NT2/D1 (cell line): ENCODE measurements around the gene SENP2.
"Not testable (repeated sequence)": the region's sequence is repeated elsewhere in the genome, so short reads cannot be mapped to it uniquely, and the experiment has no call there.

Experiments used
- DNase-seq: peaks from one replicate; pipeline ENCODE4 v3.0.0-alpha.2; 2011; ENCODE audit warnings: low read depth, low spot score
- H3K27me3 ChIP-seq: 2 replicates; pipeline ENCODE4 v1.6.0; 2011; ENCODE audit warnings: mild to moderate bottlenecking; ENCODE audit not compliant: insufficient read length, insufficient read depth
- H3K36me3 ChIP-seq: 2 replicates; pipeline ENCODE4 v1.6.1; 2011; ENCODE audit warnings: mild to moderate bottlenecking, low read length, mixed read lengths; ENCODE audit not compliant: insufficient read depth, insufficient read length
- H3K4me1 ChIP-seq: 2 replicates; pipeline ENCODE4 v1.5.1; 2011; ENCODE audit not compliant: insufficient read depth, insufficient read length
- H3K4me3 ChIP-seq: 2 replicates; pipeline ENCODE4 v1.5.1; 2011; ENCODE audit warnings: low read depth; ENCODE audit not compliant: insufficient read length
- H3K9ac ChIP-seq: 2 replicates; pipeline ENCODE4 v1.6.0; 2011; ENCODE audit warnings: low read depth; ENCODE audit not compliant: insufficient read length
- H3K9me3 ChIP-seq: 2 replicates; pipeline ENCODE4 v1.5.1; 2011; ENCODE audit warnings: mild to moderate bottlenecking, low read length; ENCODE audit not compliant: insufficient read depth
- SUZ12 ChIP-seq: IDR thresholded peaks from 2 replicates; pipeline ENCODE4 v1.6.1; 2011; ENCODE audit not compliant: insufficient read length, insufficient read depth; ENCODE audit errors: extremely low read depth
- YY1 ChIP-seq: IDR thresholded peaks from 2 replicates; pipeline ENCODE4 v1.6.1; 2011; ENCODE audit not compliant: insufficient read length, insufficient read depth
- ZNF274 ChIP-seq: IDR thresholded peaks from 2 replicates; pipeline ENCODE4 v1.6.1; 2011; ENCODE audit warnings: mild to moderate bottlenecking, low read depth, low read length

SENP2 gene

DNA sequence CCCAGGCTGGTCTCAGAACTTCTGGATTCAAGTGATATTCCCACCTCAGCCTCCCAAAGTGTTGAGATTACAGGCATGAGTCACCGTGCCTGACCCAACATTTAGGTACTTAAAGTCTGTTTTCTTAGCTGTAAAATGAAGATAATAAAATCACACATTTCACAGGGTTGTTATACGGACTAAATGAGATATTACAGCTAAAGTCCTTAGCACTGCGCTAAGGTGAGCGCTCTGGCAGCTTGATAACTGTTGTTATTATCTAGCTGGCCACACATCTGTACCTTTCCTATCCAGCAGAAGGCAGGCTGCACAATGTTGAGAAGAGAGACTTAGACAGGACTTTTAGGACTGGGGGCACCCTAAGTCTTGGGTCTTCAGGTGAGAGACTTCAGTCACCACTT lies 31.0 kb upstream of the SENP2 start:
- H3K9ac ChIP-seq = no peak overlapping the region
- peaks cover 3% of the 10 kb centered on the region for H3K4me1 ChIP-seq
- DNase-seq = no peak
- peaks cover 4% of the 10 kb centered on the region for H3K27me3 ChIP-seq
- H3K4me3 ChIP-seq = no peak overlapping the region
- no peaks in the 10 kb centered on the region for H3K9me3 ChIP-seq
- H3K36me3 ChIP-seq = no peaks in the 10 kb centered on the region
- TF ChIP-seq YY1 = no peak
- no peak for TF ChIP-seq ZNF274
- no peak for TF ChIP-seq SUZ12

- DNase-seq = no peak
- H3K4me3 ChIP-seq = no peak overlapping the region
- H3K27me3 ChIP-seq = peaks cover 4% of the 10 kb centered on the region
- TF ChIP-seq YY1 (no peak), ZNF274 (no peak), SUZ12 (no peak)
- H3K9ac ChIP-seq = no peak overlapping the region
- no peaks in the 10 kb centered on the region for H3K9me3 ChIP-seq
- H3K36me3 ChIP-seq = no peaks in the 10 kb centered on the region
- peaks cover 7% of the 10 kb centered on the region for H3K4me1 ChIP-seq
Measured at GRCh38 chr3:185555860-185556347, 30.2 kb upstream of the SENP2 start.

DNA sequence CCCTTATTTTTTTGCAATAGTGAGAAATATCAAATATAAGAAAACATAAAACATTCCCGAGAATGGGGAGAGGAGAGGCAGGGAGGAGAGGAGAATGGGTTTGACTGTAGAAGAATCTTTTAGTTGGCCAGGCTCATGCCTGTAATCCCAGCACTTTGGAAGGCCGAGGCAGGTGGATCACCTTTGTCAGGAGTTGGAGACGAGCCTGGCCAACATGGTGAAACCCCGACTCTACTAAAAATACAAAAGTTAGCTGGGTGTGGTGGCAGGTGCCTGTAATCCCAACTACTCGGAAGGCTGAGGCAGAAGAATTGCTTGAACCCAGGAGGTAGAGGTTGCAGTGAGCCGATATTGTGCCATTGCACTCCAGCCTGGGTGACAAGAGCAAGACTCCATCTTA lies 29.5 kb upstream of the SENP2 start:
- not testable (repeated sequence) for H3K9ac ChIP-seq, H3K9me3 ChIP-seq, H3K27me3 ChIP-seq, H3K36me3 ChIP-seq, DNase-seq, H3K4me3 ChIP-seq
- H3K4me1 ChIP-seq = peaks cover 14% of the 10 kb centered on the region

DNA sequence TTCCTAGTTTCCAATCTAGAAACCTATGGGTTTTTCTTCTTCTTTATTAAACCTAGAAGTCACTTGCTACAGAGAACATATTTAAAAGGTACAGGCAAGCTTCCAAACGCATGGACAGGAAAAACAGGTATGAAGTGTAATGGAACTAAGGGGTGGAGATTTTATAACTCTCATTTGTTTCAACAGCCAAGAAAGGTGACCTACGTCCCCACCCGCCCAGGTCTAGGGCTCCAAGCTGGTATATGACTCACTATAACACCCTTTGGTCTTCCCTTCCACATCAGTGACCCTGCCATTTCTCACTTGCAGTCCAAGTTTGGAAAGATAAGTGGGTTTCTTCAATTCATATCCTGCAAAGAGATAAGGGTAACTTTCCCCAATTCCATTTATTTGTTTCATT lies 27.7 kb upstream of the SENP2 start:
- no peak for TF ChIP-seq SUZ12
- TF ChIP-seq ZNF274 = no peak
- no peak for TF ChIP-seq YY1
- H3K9ac ChIP-seq = no peak overlapping the region
- DNase-seq = no peak

DNA sequence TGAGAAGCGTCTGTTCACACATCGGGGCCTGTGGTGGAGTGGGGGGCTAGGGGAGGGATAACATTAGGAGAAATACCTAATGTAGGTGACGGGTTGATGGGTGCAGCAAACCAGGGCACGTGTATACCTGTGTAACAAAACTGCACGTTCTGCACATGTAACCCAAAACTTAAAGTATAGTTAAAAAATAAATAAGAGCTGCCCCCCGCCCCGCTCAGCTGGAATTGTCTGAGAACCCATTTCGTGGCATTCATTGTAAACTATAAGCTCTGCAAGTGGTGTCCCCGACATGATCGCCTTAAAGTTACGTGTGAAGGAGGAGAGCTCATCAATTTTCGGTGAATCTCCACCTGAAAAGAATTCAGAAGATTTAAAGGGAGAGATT lies 26.4 kb upstream of the SENP2 start:
- no peak for DNase-seq
- no peaks in the 10 kb centered on the region for H3K9me3 ChIP-seq
- no peak overlapping the region for H3K9ac ChIP-seq

More for the DNA sequence above, 27.7 kb upstream of the SENP2 start:
- H3K4me1 ChIP-seq = peaks cover 14% of the 10 kb centered on the region
- H3K4me3 ChIP-seq = no peak overlapping the region
- H3K9me3 ChIP-seq = no peaks in the 10 kb centered on the region
- H3K36me3 ChIP-seq = no peaks in the 10 kb centered on the region
- H3K27me3 ChIP-seq = peaks cover 4% of the 10 kb centered on the region

GRCh38 chr3:185560676-185561075 lies 25.4 kb upstream of the SENP2 start:
- H3K27me3 ChIP-seq = peaks cover 4% of the 10 kb centered on the region
- H3K4me3 ChIP-seq = no peak overlapping the region
- TF ChIP-seq YY1 = no peak
- no peak for TF ChIP-seq ZNF274
- TF ChIP-seq SUZ12 = no peak
- no peaks in the 10 kb centered on the region for H3K36me3 ChIP-seq
- H3K9ac ChIP-seq = no peak overlapping the region
- peaks cover 14% of the 10 kb centered on the region for H3K4me1 ChIP-seq
- no peaks in the 10 kb centered on the region for H3K9me3 ChIP-seq
- no peak for DNase-seq

More for the DNA sequence above, 26.4 kb upstream of the SENP2 start:
- TF ChIP-seq ZNF274 = no peak
- TF ChIP-seq SUZ12 = no peak
- TF ChIP-seq YY1 = no peak
- Histone ChIP-seq H3K4me1 (peaks cover 14% of the 10 kb centered on the region), H3K27me3 (peaks cover 4% of the 10 kb centered on the region), H3K36me3 (no peaks in the 10 kb centered on the region), H3K4me3 (no peak overlapping the region)

GRCh38 chr3:185561374-185561943 lies 24.6 kb upstream of the SENP2 start:
- H3K9ac ChIP-seq = peak overlapping the region; percentile 57
- H3K4me3 ChIP-seq = no peak overlapping the region

GRCh38 chr3:185561958-185562357 lies 24.1 kb upstream of the SENP2 start:
- H3K4me1 ChIP-seq = peaks cover 14% of the 10 kb centered on the region
- H3K9me3 ChIP-seq = no peaks in the 10 kb centered on the region
- no peak overlapping the region for H3K4me3 ChIP-seq
- no peak for DNase-seq
- H3K27me3 ChIP-seq = peaks cover 4% of the 10 kb centered on the region
- H3K36me3 ChIP-seq = no peaks in the 10 kb centered on the region
- H3K9ac ChIP-seq = peak overlapping the region; percentile 36
- TF ChIP-seq SUZ12 (no peak), YY1 (no peak), ZNF274 (no peak)

More at GRCh38 chr3:185561374-185561943, 24.6 kb upstream of the SENP2 start:
- TF ChIP-seq ZNF274 = no peak
- no peak for TF ChIP-seq YY1
- no peak for TF ChIP-seq SUZ12
- Histone ChIP-seq H3K36me3 (no peaks in the 10 kb centered on the region), H3K27me3 (peaks cover 4% of the 10 kb centered on the region), H3K9me3 (no peaks in the 10 kb centered on the region), H3K4me1 (peaks cover 14% of the 10 kb centered on the region)
- DNase-seq = no peak
